ENCODE measurements around the gene C12orf54. TPM values are rescaled to one million over a fixed set of nuclear protein-coding genes. Genes with fewer than 3 reads are reported as not detected.
A peak's percentile ranks its signal among the peaks of the same experiment; 100 is the strongest.

C12orf54 gene
- total and polyA plus RNA-seq, 2 of the 8 experiments (the other 6 are each of a cell fraction or from before 2014, with no cell fraction given) = not detected

DNA sequence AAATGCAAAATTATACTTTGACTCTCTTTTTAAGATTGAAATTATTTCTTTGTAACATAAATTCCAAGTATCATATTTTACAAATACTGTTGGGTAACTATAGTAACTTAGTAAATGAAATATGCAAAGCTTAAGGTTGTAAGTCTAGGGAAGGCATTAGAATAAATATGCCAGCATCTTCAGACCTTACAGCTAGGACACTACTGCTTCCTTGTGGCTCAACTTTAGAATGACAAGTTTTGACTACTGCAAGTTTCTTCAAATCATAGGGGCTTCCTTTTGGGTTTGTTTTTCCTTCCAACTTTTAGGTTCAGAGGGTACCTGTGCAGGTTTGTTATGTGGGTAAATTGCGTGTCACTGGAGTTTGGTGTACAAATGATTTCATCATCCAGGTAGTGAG, 27.6 kb upstream of the C12orf54 start:
- FAIRE-seq (peak; percentile 57), DNase-seq (ENCODE audit: low read depth in 1 of 2, low spot score in 2 of 2) (no peak)
- Histone ChIP-seq H2BK15ac (ENCODE audit: low read length) (no peak overlapping the region), H3K9me3 (ENCODE audit: insufficient read depth in 2 of 2, low read depth in 1 of 2, low read length in 1 of 2) (peaks cover 0 to 6% of the 10 kb centered on the region in 2 experiments; a peak in 2 of 4 replicates), H3K27ac (ENCODE audit: low read depth, low read length) (no peak overlapping the region), H4K5ac (ENCODE audit: insufficient read length, low read depth, low read length) (no peak overlapping the region), H3K36me3 (ENCODE audit: control insufficient read depth in 2 of 4, insufficient read depth in 4 of 4, low read length in 3 of 4) (no peaks in the 10 kb centered on the region), H3K56ac (replicated peaks; ENCODE audit: insufficient read length, low read depth, low read length) (no peak overlapping the region), H3K79me2 (ENCODE audit: control insufficient read depth in 1 of 2, insufficient read depth in 2 of 2, low read length in 2 of 2) (no peaks in the 10 kb centered on the region), H3K4me1 (replicated peaks in 1 of 4; ENCODE audit: control insufficient read depth in 3 of 4, insufficient read depth in 4 of 4, low read length in 3 of 4) (no peaks in the 10 kb centered on the region), H3K27me3 (replicated peaks in 1 of 4; ENCODE audit: control insufficient read depth in 3 of 4, extremely low read depth in 1 of 4, insufficient read depth in 3 of 4, low read length in 3 of 4) (no peaks in the 10 kb centered on the region), H2BK120ac (replicated peaks; ENCODE audit: low read depth, low read length) (no peak overlapping the region), H3K18ac (ENCODE audit: extremely low read depth, low read length) (no peak overlapping the region), H4K91ac (replicated peaks; ENCODE audit: insufficient read length, low read length) (no peak overlapping the region), H3K23ac (ENCODE audit: insufficient read length) (no peak overlapping the region), H2BK12ac (ENCODE audit: low read depth, low read length) (no peak overlapping the region), H4K20me1 (replicated peaks in 1 of 2; ENCODE audit: control insufficient read depth in 1 of 2, insufficient read depth in 2 of 2, low read length in 2 of 2) (no peaks in the 10 kb centered on the region), H2BK5ac (ENCODE audit: low read depth, low read length) (no peak overlapping the region), H3K4me3 (ENCODE audit: extremely low read depth in 1 of 4, insufficient read depth in 2 of 4, low read depth in 3 of 4, low read length in 4 of 4) (no peak overlapping the region), H3K4ac (replicated peaks; ENCODE audit: insufficient read length, low read depth, low read length) (no peak overlapping the region), H3K23me2 (ENCODE audit: low read depth, low read length) (no peaks in the 10 kb centered on the region), H4K8ac (ENCODE audit: extremely low read depth, insufficient read depth, low read length) (no peak overlapping the region), H2AFZ (ENCODE audit: low read length) (no peak overlapping the region), H3K79me1 (ENCODE audit: low read depth, low read length) (no peaks in the 10 kb centered on the region), H3K4me2 (ENCODE audit: insufficient read depth in 1 of 2, low read depth in 2 of 2, low read length in 2 of 2) (no peak overlapping the region), H2AK5ac (ENCODE audit: low read depth, low read length) (no peak overlapping the region), H3K14ac (ENCODE audit: insufficient read length) (no peak overlapping the region), H2BK20ac (ENCODE audit: low read length) (no peak overlapping the region), H3K9ac (replicated peaks in 1 of 4; ENCODE audit: extremely low read depth in 1 of 4, low read depth in 3 of 4, low read length in 3 of 4) (no peak overlapping the region)
- 90% methylated on average over 1 of the region's 1 CpG; no CpG with 5 or more reads in 1 of the 2 experiments for WGBS, 2 experiments (ENCODE audit: extremely low coverage in 1 of 2, insufficient coverage in 1 of 2, insufficient read length in 1 of 2, insufficient replicate concordance in 2 of 2, low coverage in 1 of 2, low lambda C conversion rate in 2 of 2, missing lambda C conversion rate in 1 of 2)
- CTCF ChIA-PET (ENCODE audit: partially characterized antibody) = interaction anchor here (0.7 to 2.1 kb wide), 5 partner anchors 13 to 534 kb away, joined by 3 to 5 read pairs (median 3); no protein-coding TSS in a partner anchor
- TF ChIP-seq KDM4A (IDR thresholded peaks at IDR 0.05; ENCODE audit: low read depth, low read length, severe bottlenecking) (no peak), GABPA (IDR thresholded peaks at IDR 0.05; ENCODE audit: borderline replicate concordance, insufficient read depth, low read length) (no peak), SRF (IDR thresholded peaks at IDR 0.05; ENCODE audit: low read depth, low read length) (no peak), SP1 (IDR thresholded peaks at IDR 0.05; ENCODE audit: low read depth, low read length) (no peak), RAD21 (IDR thresholded peaks at IDR 0.05 in 1 of 2, conservative IDR thresholded peaks at IDR 0.05 in 1 of 2; ENCODE audit: low read depth in 2 of 2, low read length in 2 of 2) (peak; percentile 77 to 83)
- TF ChIP-seq, protein P1, sequence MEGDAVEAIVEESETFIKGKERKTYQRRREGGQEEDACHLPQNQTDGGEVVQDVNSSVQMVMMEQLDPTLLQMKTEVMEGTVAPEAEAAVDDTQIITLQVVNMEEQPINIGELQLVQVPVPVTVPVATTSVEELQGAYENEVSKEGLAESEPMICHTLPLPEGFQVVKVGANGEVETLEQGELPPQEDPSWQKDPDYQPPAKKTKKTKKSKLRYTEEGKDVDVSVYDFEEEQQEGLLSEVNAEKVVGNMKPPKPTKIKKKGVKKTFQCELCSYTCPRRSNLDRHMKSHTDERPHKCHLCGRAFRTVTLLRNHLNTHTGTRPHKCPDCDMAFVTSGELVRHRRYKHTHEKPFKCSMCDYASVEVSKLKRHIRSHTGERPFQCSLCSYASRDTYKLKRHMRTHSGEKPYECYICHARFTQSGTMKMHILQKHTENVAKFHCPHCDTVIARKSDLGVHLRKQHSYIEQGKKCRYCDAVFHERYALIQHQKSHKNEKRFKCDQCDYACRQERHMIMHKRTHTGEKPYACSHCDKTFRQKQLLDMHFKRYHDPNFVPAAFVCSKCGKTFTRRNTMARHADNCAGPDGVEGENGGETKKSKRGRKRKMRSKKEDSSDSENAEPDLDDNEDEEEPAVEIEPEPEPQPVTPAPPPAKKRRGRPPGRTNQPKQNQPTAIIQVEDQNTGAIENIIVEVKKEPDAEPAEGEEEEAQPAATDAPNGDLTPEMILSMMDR (IDR thresholded peaks at IDR 0.05; ENCODE audit: control extremely low read depth in 1 of 3, insufficient read depth in 1 of 3, low read depth in 1 of 3, low read length in 3 of 3) = peak in 2 of 3 experiments; percentile 52 to 54; a peak in 2 of 4 replicates
- POLR2A ChIA-PET (ENCODE audit: partially characterized antibody) = no interaction called here
